WTC11 (cell line): ENCODE measurements around the gene SPOUT1. TPM values are rescaled to one million over a fixed set of nuclear protein-coding genes. Genes with fewer than 3 reads are reported as not detected.

ENCODE experiments used
- ATAC-seq: fragments of 200-7000 bp; cut with Tn5 transposase; 2 replicates; pipeline ENCODE4 v1.10.0; 2021; ENCODE audit warnings: mild to moderate bottlenecking, moderate library complexity
- CTCF ChIA-PET: fragments of 300-600 bp; sonication (Branson Sonifier 250); formaldehyde crosslinking; loops from one replicate; lab custom pipeline; 2021; ENCODE audit warnings: antibody characterized with exemption; lab: Charles Lee
- POLR2A ChIA-PET: fragments of 350-600 bp; sonication (Branson Sonifier 250); formaldehyde crosslinking; loops from one replicate; lab custom pipeline; 2021; ENCODE audit warnings: antibody characterized with exemption; lab: Charles Lee
- DNase-seq: peaks from one replicate; pipeline ENCODE4 v3.0.0; 2021; ENCODE audit warnings: low spot score
- H3K27ac Mint-ChIP-seq: 2 replicates; pipeline ENCODE4 v1.8.0; 2021; ENCODE audit warnings: mixed read lengths
- H3K27me3 Mint-ChIP-seq: 2 replicates; pipeline ENCODE4 v1.8.0; 2021; ENCODE audit warnings: low read depth, mild to moderate bottlenecking, moderate library complexity, mixed read lengths
- H3K36me3 Mint-ChIP-seq: 2 replicates; pipeline ENCODE4 v1.8.0; 2021; ENCODE audit warnings: mixed read lengths
- H3K4me1 Mint-ChIP-seq: 2 replicates; pipeline ENCODE4 v1.8.0; 2022; ENCODE audit warnings: mixed read lengths
- H3K4me3 Mint-ChIP-seq: 2 replicates; pipeline ENCODE4 v1.8.0; 2021; ENCODE audit warnings: mild to moderate bottlenecking, moderate library complexity, mixed read lengths
- H3K9me3 Mint-ChIP-seq: 2 replicates; pipeline ENCODE4 v1.8.0; 2021; ENCODE audit warnings: mixed read lengths
- ARID4B ChIP-seq: sonication (generic); formaldehyde crosslinking; IDR thresholded peaks from 2 replicates; pipeline ENCODE4 v1.8.0; 2023; ENCODE audit warnings: missing genetic modification reagents, mild to moderate bottlenecking, borderline replicate concordance
- ATF1 ChIP-seq: sonication (generic); formaldehyde crosslinking; IDR thresholded peaks from 2 replicates; pipeline ENCODE4 v1.8.1; 2023; ENCODE audit warnings: mild to moderate bottlenecking, moderate library complexity, missing genetic modification reagents
- HMGA2 ChIP-seq: fragments of 250-450 bp; sonication (Bioruptor Pico); IDR thresholded peaks from 2 replicates; pipeline ENCODE4 v1.4.0; 2021; ENCODE audit warnings: mild to moderate bottlenecking, moderate library complexity
- JAZF1 ChIP-seq: fragments of 250-450 bp; sonication (Bioruptor Pico); IDR thresholded peaks from 2 replicates; pipeline ENCODE4 v1.9.0; 2021; ENCODE audit warnings: moderate library complexity, mild to moderate bottlenecking, inconsistent platforms
- NR2C2 ChIP-seq: sonication (generic); formaldehyde crosslinking; IDR thresholded peaks from 2 replicates; pipeline ENCODE4 v1.8.0; 2022; ENCODE audit warnings: mild to moderate bottlenecking, missing genetic modification reagents
- PREB ChIP-seq: sonication (generic); formaldehyde crosslinking; IDR thresholded peaks from 2 replicates; pipeline ENCODE4 v1.8.1; 2022; ENCODE audit warnings: mild to moderate bottlenecking, missing genetic modification reagents, moderate library complexity, borderline replicate concordance
- RELA ChIP-seq: sonication (generic); formaldehyde crosslinking; IDR thresholded peaks from 2 replicates; pipeline ENCODE4 v1.8.1; 2022; ENCODE audit warnings: missing genetic modification reagents, mild to moderate bottlenecking, borderline replicate concordance
- RORB ChIP-seq: fragments of 250-450 bp; sonication (Bioruptor Pico); IDR thresholded peaks from 2 replicates; pipeline ENCODE4 v1.9.0; 2021; ENCODE audit warnings: mild to moderate bottlenecking
- SMAD3 ChIP-seq: sonication (generic); formaldehyde crosslinking; IDR thresholded peaks from 2 replicates; pipeline ENCODE4 v1.8.0; 2022; ENCODE audit warnings: missing genetic modification reagents, mild to moderate bottlenecking, borderline replicate concordance
- SOX15 ChIP-seq: fragments of 250-450 bp; sonication (Bioruptor Pico); IDR thresholded peaks from 2 replicates; pipeline ENCODE4 v1.9.0; 2021; ENCODE audit warnings: mild to moderate bottlenecking
- ZBTB21 ChIP-seq: sonication (generic); formaldehyde crosslinking; IDR thresholded peaks from 2 replicates; pipeline ENCODE4 v1.8.1; 2023; ENCODE audit warnings: mild to moderate bottlenecking, missing genetic modification reagents, borderline replicate concordance
- ZNF396 ChIP-seq: fragments of 250-450 bp; sonication (Bioruptor Pico); IDR thresholded peaks from 2 replicates; pipeline ENCODE4 v1.8.0; 2021; ENCODE audit warnings: mild to moderate bottlenecking, moderate library complexity, borderline replicate concordance
- total RNA-seq: library from RNA; stranded (reverse); gene quantifications from 3 replicates; pipeline ENCODE4 v1.2.3, GENCODE V29; 2021
- TF ChIP-seq, protein P1 (sequence below): sonication (generic); formaldehyde crosslinking; IDR thresholded peaks from 2 replicates; pipeline ENCODE4 v1.8.1; 2022; ENCODE audit warnings: low read depth, mild to moderate bottlenecking, moderate library complexity, missing genetic modification reagents, borderline replicate concordance
- TF ChIP-seq, protein P2 (sequence below): sonication (generic); formaldehyde crosslinking; conservative IDR thresholded peaks from 2 replicates; pipeline ENCODE4 v1.8.1; 2023; ENCODE audit warnings: mild to moderate bottlenecking, low read depth, missing genetic modification reagents, moderate library complexity
- TF ChIP-seq, protein P3 (sequence below): sonication (generic); formaldehyde crosslinking; IDR thresholded peaks from 2 replicates; pipeline ENCODE4 v1.8.1; 2022; ENCODE audit warnings: missing genetic modification reagents, borderline replicate concordance
- TF ChIP-seq, protein P4 (sequence below): sonication (generic); formaldehyde crosslinking; IDR thresholded peaks from 2 replicates; pipeline ENCODE4 v1.8.0; 2023; ENCODE audit warnings: mild to moderate bottlenecking, missing genetic modification reagents
- TF ChIP-seq, protein P5 (sequence below): sonication (generic); formaldehyde crosslinking; IDR thresholded peaks from 2 replicates; pipeline ENCODE4 v1.8.0; 2022; ENCODE audit warnings: mild to moderate bottlenecking, missing genetic modification reagents

The SPOUT1 gene
- total RNA-seq, 1 experiment from 2014 or later = 79.3 TPM

GRCh38 chr9:128821584-128822406, 7.8 kb downstream of the SPOUT1 start:
- H3K9me3 Mint-ChIP-seq = no peaks in the 10 kb centered on the region
- H3K4me1 Mint-ChIP-seq = peaks cover 3% of the 10 kb centered on the region
- ChIA-PET POLR2A (no interaction called here), CTCF (interaction anchor here (1.2 kb wide), 1 partner anchor 8 kb away, joined by 4 read pairs; the partner anchor contains the start of gene SPOUT1)
- H3K27ac Mint-ChIP-seq = no peak overlapping the region
- TF ChIP-seq HMGA2 (CRISPR knock-in tag) = no peak
- TF ChIP-seq, protein P1, sequence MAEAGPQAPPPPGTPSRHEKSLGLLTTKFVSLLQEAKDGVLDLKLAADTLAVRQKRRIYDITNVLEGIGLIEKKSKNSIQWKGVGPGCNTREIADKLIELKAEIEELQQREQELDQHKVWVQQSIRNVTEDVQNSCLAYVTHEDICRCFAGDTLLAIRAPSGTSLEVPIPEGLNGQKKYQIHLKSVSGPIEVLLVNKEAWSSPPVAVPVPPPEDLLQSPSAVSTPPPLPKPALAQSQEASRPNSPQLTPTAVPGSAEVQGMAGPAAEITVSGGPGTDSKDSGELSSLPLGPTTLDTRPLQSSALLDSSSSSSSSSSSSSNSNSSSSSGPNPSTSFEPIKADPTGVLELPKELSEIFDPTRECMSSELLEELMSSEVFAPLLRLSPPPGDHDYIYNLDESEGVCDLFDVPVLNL = no peak
- TF ChIP-seq ZNF396 (CRISPR knock-in tag) = no peak
- no peak for TF ChIP-seq JAZF1 (CRISPR knock-in tag)
- no peak for TF ChIP-seq RORB (CRISPR knock-in tag)
- ATAC-seq = no peak
- no peaks in the 10 kb centered on the region for H3K27me3 Mint-ChIP-seq
- DNase-seq = no peak
- H3K4me3 Mint-ChIP-seq = no peak overlapping the region
- H3K36me3 Mint-ChIP-seq = peaks cover 39% of the 10 kb centered on the region

GRCh38 chr9:128820665-128821583, 8.7 kb downstream of the SPOUT1 start:
- H3K4me1 Mint-ChIP-seq = peaks cover 3% of the 10 kb centered on the region
- POLR2A ChIA-PET = no interaction called here
- TF ChIP-seq, protein P2, sequence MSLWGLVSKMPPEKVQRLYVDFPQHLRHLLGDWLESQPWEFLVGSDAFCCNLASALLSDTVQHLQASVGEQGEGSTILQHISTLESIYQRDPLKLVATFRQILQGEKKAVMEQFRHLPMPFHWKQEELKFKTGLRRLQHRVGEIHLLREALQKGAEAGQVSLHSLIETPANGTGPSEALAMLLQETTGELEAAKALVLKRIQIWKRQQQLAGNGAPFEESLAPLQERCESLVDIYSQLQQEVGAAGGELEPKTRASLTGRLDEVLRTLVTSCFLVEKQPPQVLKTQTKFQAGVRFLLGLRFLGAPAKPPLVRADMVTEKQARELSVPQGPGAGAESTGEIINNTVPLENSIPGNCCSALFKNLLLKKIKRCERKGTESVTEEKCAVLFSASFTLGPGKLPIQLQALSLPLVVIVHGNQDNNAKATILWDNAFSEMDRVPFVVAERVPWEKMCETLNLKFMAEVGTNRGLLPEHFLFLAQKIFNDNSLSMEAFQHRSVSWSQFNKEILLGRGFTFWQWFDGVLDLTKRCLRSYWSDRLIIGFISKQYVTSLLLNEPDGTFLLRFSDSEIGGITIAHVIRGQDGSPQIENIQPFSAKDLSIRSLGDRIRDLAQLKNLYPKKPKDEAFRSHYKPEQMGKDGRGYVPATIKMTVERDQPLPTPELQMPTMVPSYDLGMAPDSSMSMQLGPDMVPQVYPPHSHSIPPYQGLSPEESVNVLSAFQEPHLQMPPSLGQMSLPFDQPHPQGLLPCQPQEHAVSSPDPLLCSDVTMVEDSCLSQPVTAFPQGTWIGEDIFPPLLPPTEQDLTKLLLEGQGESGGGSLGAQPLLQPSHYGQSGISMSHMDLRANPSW = no peak
- TF ChIP-seq ATF1 (CRISPR knock-in tag) (no peak), ARID4B (CRISPR knock-in tag) (no peak), SOX15 (CRISPR knock-in tag) (no peak), ZBTB21 (CRISPR knock-in tag) (no peak), NR2C2 (no peak), RELA (CRISPR knock-in tag) (no peak), SMAD3 (CRISPR knock-in tag) (no peak), PREB (CRISPR knock-in tag) (no peak)
- TF ChIP-seq, protein P3, sequence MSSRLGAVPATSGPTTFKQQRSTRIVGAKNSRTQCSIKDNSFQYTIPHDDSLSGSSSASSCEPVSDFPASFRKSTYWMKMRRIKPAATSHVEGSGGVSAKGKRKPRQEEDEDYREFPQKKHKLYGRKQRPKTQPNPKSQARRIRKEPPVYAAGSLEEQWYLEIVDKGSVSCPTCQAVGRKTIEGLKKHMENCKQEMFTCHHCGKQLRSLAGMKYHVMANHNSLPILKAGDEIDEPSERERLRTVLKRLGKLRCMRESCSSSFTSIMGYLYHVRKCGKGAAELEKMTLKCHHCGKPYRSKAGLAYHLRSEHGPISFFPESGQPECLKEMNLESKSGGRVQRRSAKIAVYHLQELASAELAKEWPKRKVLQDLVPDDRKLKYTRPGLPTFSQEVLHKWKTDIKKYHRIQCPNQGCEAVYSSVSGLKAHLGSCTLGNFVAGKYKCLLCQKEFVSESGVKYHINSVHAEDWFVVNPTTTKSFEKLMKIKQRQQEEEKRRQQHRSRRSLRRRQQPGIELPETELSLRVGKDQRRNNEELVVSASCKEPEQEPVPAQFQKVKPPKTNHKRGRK (CRISPR knock-in tag) = no peak
- TF ChIP-seq, protein P4, sequence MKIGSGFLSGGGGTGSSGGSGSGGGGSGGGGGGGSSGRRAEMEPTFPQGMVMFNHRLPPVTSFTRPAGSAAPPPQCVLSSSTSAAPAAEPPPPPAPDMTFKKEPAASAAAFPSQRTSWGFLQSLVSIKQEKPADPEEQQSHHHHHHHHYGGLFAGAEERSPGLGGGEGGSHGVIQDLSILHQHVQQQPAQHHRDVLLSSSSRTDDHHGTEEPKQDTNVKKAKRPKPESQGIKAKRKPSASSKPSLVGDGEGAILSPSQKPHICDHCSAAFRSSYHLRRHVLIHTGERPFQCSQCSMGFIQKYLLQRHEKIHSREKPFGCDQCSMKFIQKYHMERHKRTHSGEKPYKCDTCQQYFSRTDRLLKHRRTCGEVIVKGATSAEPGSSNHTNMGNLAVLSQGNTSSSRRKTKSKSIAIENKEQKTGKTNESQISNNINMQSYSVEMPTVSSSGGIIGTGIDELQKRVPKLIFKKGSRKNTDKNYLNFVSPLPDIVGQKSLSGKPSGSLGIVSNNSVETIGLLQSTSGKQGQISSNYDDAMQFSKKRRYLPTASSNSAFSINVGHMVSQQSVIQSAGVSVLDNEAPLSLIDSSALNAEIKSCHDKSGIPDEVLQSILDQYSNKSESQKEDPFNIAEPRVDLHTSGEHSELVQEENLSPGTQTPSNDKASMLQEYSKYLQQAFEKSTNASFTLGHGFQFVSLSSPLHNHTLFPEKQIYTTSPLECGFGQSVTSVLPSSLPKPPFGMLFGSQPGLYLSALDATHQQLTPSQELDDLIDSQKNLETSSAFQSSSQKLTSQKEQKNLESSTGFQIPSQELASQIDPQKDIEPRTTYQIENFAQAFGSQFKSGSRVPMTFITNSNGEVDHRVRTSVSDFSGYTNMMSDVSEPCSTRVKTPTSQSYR (CRISPR knock-in tag) = no peak
- TF ChIP-seq, protein P5, sequence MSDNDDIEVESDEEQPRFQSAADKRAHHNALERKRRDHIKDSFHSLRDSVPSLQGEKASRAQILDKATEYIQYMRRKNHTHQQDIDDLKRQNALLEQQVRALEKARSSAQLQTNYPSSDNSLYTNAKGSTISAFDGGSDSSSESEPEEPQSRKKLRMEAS (CRISPR knock-in tag) = no peak

More at GRCh38 chr9:128820665-128821583, 8.7 kb downstream of the SPOUT1 start:
- no peak for ATAC-seq
- CTCF ChIA-PET = interaction anchor here (1.2 to 3.3 kb wide), 5 partner anchors 9 to 96 kb away, joined by 3 to 40 read pairs (median 13); partner anchors contain the start of gene SPOUT1
- no peak for DNase-seq
- Mint-ChIP-seq H3K27me3 (no peaks in the 10 kb centered on the region), H3K27ac (no peak overlapping the region), H3K4me3 (no peak overlapping the region), H3K9me3 (no peaks in the 10 kb centered on the region), H3K36me3 (peaks cover 33% of the 10 kb centered on the region)
